HG02588 (cell line): ENCODE results near the gene ADGRB3.
"Not testable (repeated sequence)": the region's sequence is repeated elsewhere in the genome, so short reads cannot be mapped to it uniquely, and the experiment has no call there.

ENCODE experiments used
- ATAC-seq: cut with Tn5 transposase; IDR thresholded peaks from one replicate; pipeline ENCODE4 v1.9.1; 2021; ENCODE audit warnings: mild to moderate bottlenecking, moderate library complexity; ENCODE audit not compliant: unreplicated experiment

Gene ADGRB3

GRCh38 chr6:68642977-68643376, 7.9 kb downstream of the ADGRB3 start:
- ATAC-seq: no peak

DNA sequence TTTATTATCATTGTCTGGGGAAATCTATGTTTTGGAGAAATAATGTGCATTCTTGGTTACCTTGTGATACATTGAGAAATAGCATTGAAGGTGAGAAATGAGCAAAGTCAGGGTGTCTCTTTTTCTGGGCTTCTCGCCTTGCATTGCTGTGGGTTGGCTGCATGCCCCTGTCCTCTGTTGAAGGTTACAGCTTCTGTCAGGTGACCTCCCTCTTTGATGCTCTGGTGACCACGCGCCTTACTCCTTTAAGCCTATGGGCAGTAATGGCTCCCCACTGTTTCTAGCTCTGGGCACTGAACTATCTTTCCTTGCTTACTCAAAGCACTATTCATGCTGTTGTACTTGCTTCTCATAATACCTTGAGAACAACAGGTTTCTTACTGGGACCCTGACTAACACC, 14.6 kb downstream of the ADGRB3 start:
- ATAC-seq: no peak

GRCh38 chr6:68650142-68650541, 15.1 kb downstream of the ADGRB3 start:
- ATAC-seq: no peak

GRCh38 chr6:68651011-68651985, 16.2 kb downstream of the ADGRB3 start:
- no peak for ATAC-seq

- ATAC-seq: no peak
Measured at GRCh38 chr6:68652117-68652536, 17.0 kb downstream of the ADGRB3 start.

GRCh38 chr6:68653074-68653705, 18.1 kb downstream of the ADGRB3 start:
- ATAC-seq: no peak

- ATAC-seq: no peak
Measured at GRCh38 chr6:68653706-68654089, 18.6 kb downstream of the ADGRB3 start.

DNA sequence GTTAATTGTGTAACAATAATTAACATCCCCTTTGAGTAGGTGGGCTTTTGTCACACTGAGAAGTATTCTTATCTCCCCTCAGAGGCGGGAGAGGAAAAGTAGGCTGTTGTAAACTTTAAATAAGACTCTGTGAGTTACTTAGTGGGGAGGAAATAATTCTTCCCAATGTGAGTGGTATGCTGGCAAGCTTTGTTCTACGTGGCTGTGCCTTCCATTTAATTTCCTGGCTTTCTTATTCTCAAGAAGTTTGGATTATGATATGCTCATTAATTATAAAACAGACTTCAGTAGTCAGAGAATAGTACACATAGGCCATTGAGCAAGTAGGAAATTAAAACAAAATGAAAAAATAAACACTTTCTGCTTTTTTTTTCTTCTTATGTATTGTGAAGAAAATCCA, 19.1 kb downstream of the ADGRB3 start:
- ATAC-seq: no peak

DNA sequence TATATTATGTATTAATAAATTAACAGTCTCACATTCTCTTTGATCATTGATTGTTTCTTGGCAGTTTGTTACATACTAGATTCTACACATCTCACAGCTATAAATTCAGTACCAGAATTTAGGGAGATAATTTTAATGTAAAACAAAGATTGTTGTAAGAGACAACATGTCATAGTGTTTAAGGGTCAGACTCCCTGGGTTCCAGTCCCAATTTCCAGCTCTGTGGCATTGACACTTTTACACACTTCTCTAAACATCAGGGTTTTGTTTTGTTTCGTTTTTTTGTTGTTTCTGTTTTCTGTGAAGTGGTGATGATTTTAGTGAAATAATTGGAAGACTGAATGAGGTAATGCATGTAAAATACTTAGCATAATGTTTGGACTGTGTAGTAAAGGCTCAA, 19.9 kb downstream of the ADGRB3 start:
- no peak for ATAC-seq

GRCh38 chr6:68657374-68658139, 22.5 kb downstream of the ADGRB3 start:
- ATAC-seq: no peak

GRCh38 chr6:68658338-68658737, 23.3 kb downstream of the ADGRB3 start:
- no peak for ATAC-seq

DNA sequence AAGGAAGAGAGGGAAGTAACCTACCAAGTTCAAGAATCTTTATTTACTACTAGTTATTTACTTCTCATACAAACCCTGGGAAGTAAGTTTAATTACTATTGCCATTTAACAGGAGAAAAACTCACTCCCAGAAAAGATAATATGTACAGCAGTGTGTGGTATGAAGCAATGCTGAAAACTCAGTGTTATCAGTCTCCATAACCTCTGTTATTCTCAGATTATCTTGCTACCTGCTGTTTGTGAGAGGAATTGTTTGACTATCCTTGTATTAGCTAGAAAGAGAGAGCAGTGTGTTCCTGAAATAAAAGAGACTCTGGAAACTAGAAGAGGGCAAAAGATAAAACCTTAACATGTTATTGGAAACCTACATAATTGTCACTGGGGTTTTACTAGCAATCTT, 38.2 kb downstream of the ADGRB3 start:
- no peak for ATAC-seq

DNA sequence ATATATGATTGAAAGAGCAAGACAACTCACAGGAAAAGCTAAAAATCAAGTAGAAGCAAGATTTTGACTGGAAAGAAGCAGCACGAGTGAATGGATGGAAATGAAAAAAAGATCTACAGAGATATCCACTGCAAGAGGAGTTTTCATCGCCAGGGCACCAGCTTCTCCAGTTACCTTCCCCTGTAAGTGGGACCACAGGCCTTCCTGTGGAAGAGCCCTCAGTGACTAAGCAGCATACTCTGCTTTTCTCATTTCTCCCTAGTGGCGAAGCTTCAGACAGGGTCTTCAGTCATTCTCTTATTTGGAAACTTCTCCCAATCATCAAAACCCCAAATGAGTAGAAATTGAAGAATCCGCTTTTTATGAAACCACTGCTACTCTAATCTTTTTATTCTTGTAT, 40.5 kb downstream of the ADGRB3 start:
- ATAC-seq: no peak

DNA sequence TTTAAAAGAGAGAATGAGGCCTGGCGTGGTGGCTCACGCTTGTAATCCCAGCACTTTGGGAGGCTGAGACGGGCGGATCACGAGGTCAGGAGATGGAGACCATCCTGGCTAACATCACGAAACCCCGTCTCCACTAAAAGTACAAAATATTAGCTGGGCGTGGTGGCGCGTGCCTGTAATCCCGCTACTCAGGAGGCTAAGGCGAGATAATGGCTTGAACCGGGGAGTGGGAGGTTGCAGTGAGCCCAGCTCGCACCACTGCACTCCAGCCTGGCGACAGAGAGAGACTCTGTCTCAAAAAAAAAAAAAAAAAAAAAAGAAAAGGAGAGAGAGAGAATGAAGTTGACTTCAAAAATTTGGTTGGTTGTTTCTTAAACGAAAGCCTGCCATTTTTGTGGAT, 41.0 kb downstream of the ADGRB3 start:
- not testable (repeated sequence) for ATAC-seq

- no peak for ATAC-seq
Measured at GRCh38 chr6:68677058-68677457, 42.0 kb downstream of the ADGRB3 start.

DNA sequence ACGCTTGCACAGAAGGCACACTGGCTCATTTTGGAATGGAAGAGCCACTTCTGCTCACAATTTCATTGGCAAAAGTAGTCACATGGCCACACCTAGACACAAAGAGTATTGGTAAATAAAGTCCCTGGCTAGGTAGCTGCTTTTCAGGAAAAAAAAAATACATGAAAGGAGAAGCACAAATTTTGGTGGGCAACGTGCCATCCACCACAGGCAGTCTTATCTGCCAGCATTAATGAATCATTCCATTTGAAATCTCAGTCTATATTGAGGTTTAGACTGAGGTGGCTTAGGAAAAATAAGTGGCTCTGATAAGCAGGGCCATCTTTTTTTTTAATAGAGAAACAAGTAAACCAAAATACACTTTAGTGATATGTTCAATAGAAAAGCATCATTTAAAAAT, 44.3 kb downstream of the ADGRB3 start:
- no peak for ATAC-seq

- no peak for ATAC-seq
Measured at GRCh38 chr6:68680264-68680663, 45.2 kb downstream of the ADGRB3 start.

DNA sequence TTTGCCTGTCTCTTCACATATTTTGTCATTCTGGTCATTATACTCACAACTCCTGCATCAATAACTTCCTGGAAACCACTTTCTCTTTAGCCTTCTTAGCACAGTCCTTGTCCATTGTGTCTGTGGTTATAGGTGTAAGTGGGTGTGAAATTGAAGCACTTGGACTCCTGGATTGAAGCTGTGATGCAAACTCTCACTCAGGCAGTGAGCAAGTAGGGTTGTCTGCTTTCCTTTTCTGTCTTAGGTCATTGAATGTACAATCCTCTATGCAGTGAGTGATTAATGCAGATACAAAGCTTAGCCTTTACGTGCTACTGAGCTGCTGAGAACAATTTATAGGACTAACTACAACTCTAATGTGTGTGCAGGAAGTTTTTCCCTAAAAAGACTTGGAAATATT, 54.8 kb downstream of the ADGRB3 start:
- ATAC-seq: no peak

DNA sequence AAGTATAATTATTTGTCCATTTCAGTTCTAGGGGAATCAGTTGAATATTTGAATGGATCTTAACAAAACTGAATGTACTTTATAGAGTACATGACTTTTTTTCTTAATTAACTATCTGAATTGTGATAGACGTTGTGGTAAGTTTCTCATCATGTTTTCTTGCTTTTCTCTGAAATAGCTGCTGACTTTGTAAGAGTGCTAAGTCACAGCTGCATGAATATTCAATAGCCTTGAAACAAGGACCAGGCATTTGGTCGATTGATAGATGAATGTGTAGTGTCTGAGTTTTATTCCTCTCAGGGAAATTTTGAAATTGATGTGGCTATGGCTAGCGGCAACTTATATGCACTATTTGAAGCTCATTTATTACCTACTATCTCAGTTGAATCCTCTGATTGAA, 56.0 kb downstream of the ADGRB3 start:
- no peak for ATAC-seq

DNA sequence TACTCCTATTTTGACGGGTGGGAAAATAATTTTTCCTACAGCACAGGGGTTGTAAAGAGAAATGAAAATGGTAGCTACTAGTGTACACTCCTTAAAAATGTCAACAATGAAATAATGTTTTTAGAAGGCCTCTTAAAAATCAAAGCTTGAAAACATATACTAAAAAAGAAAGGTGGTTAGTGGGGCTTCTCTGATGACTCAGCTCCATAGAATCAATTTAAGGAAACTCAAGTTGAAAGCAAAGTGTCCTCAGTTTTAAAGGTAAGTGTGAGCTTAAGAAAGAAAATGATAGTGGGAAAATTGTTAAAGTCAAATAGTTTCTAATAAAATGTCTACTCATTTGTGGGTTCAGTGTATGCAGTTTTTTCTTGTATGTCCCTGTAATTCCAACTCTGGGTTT, 58.2 kb downstream of the ADGRB3 start:
- no peak for ATAC-seq

DNA sequence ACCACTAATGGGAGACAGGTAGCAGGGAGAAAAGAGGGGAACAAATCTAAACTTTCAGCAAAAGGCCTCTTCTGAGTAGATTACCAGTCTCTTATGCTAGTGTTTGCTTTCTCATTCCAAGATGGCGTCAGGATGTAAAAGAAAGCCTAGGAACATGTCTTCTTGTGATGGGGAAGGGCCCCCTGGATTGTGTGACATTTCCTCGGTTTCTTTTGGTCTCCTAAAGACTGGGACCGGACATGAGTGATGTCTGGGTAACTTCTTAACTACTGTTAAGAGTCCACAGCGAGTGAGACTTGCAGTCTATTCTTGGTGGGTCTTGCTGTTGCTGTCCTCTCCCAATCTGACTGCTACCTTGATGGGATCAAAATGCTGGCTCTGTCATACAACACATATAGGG, 60.3 kb downstream of the ADGRB3 start:
- no peak for ATAC-seq

- ATAC-seq: no peak
Measured at GRCh38 chr6:68695838-68696237, 60.8 kb downstream of the ADGRB3 start.
